HG03342 (cell line): ENCODE measurements around the gene PPP1R12B.
"Not testable (repeated sequence)": the region's sequence is repeated elsewhere in the genome, so short reads cannot be mapped to it uniquely, and the experiment has no call there.

Experiments
- ATAC-seq: cut with Tn5 transposase; IDR thresholded peaks from one replicate; pipeline ENCODE4 v1.9.1; 2021; ENCODE audit warnings: mild to moderate bottlenecking, moderate library complexity; ENCODE audit not compliant: unreplicated experiment

PPP1R12B gene

GRCh38 chr1:202578001-202578504, 229.6 kb downstream of the PPP1R12B start:
- ATAC-seq = no peak

- ATAC-seq = no peak
These were observed 230.1 kb downstream of the PPP1R12B start for GRCh38 chr1:202578565-202578964.

- no peak for ATAC-seq
These were observed 231.3 kb downstream of the PPP1R12B start for GRCh38 chr1:202579806-202580205.

- no peak for ATAC-seq
These were observed 232.1 kb downstream of the PPP1R12B start for GRCh38 chr1:202580619-202581018.

- not testable (repeated sequence) for ATAC-seq
These were observed 233.9 kb downstream of the PPP1R12B start for GRCh38 chr1:202582350-202582749.

GRCh38 chr1:202584707-202585589, 236.4 kb downstream of the PPP1R12B start:
- no peak for ATAC-seq

- ATAC-seq = no peak
These were observed 237.1 kb downstream of the PPP1R12B start for GRCh38 chr1:202585590-202585933.

- ATAC-seq = no peak
These were observed 237.7 kb downstream of the PPP1R12B start for GRCh38 chr1:202586018-202586821.

GRCh38 chr1:202586871-202587270, 238.4 kb downstream of the PPP1R12B start:
- no peak for ATAC-seq

- ATAC-seq = no peak
These were observed 239.5 kb downstream of the PPP1R12B start for GRCh38 chr1:202587859-202588485.

GRCh38 chr1:202588503-202589189, 240.1 kb downstream of the PPP1R12B start:
- ATAC-seq = no peak

- ATAC-seq = no peak
These were observed 240.9 kb downstream of the PPP1R12B start for GRCh38 chr1:202589190-202589930.

- no peak for ATAC-seq
These were observed 241.6 kb downstream of the PPP1R12B start for GRCh38 chr1:202590126-202590525.

GRCh38 chr1:202590975-202591411, 242.5 kb downstream of the PPP1R12B start:
- no peak for ATAC-seq

- ATAC-seq = no peak
These were observed 243.0 kb downstream of the PPP1R12B start for GRCh38 chr1:202591515-202591914.

GRCh38 chr1:202592146-202592545, 243.6 kb downstream of the PPP1R12B start:
- no peak for ATAC-seq

- ATAC-seq = no peak
These were observed 245.3 kb downstream of the PPP1R12B start for GRCh38 chr1:202593845-202594244.

GRCh38 chr1:202596638-202597037, 248.1 kb downstream of the PPP1R12B start:
- no peak for ATAC-seq

GRCh38 chr1:202597090-202597761, 248.7 kb downstream of the PPP1R12B start:
- no peak for ATAC-seq
